GM10266 (cell line): ENCODE results near the gene CIC.
A peak's percentile ranks its signal among the peaks of the same experiment; 100 is the strongest.

ENCODE experiments used
- DNase-seq: peaks from one replicate; pipeline ENCODE4 v3.0.0; 2012; ENCODE audit errors: extremely low spot score
- TF ChIP-seq, protein P1 (sequence below): IDR thresholded peaks from 2 replicates; pipeline ENCODE4 v1.5.1; 2012; ENCODE audit warnings: mild to moderate bottlenecking, low read depth; ENCODE audit not compliant: control insufficient read depth, insufficient read depth; ENCODE audit errors: missing control alignments

CIC gene

DNA sequence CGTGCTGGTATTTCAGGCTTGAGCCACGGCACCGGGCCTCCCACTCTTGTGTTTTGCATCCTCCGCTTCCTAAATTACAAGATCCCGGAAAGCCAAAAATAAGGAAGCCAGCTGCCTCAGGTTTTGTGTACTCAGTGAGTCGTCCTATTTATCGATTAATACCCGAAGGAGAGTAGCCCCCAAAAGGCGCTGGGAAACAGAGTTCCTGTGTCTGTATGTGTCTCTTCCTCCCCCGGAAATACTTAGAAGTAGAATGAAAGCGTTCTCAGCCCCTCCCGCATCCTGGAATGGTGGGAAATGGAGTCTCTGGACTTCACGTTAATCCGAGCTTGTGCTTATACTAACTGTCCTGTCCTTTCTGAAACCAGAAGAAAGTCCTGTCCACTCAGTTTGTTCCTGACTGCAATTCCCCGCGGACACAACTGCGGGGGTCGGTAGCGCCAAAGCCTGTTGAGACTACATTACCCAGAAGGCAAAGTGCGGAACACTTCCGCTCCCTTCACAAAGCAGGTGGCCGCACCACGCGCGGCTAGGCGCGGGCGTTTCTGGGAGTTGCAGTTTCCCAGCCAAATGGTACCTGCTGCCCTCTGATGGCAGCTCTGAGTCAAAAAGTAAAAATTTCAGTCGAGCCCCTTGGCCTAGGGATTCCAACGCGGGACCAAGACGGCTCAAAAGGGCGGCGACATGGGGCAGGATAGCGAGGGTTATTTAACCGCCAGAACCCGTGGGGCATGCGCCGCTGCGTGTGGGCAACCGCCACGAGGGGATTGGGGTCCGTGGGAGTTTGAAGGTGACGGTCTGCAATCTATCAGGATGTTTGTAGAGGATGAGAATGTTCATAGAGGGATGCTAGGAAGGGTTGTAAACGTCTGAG, 24.5 kb upstream of the CIC start:
- TF ChIP-seq, protein P1, sequence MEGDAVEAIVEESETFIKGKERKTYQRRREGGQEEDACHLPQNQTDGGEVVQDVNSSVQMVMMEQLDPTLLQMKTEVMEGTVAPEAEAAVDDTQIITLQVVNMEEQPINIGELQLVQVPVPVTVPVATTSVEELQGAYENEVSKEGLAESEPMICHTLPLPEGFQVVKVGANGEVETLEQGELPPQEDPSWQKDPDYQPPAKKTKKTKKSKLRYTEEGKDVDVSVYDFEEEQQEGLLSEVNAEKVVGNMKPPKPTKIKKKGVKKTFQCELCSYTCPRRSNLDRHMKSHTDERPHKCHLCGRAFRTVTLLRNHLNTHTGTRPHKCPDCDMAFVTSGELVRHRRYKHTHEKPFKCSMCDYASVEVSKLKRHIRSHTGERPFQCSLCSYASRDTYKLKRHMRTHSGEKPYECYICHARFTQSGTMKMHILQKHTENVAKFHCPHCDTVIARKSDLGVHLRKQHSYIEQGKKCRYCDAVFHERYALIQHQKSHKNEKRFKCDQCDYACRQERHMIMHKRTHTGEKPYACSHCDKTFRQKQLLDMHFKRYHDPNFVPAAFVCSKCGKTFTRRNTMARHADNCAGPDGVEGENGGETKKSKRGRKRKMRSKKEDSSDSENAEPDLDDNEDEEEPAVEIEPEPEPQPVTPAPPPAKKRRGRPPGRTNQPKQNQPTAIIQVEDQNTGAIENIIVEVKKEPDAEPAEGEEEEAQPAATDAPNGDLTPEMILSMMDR = peak; percentile 82

DNA sequence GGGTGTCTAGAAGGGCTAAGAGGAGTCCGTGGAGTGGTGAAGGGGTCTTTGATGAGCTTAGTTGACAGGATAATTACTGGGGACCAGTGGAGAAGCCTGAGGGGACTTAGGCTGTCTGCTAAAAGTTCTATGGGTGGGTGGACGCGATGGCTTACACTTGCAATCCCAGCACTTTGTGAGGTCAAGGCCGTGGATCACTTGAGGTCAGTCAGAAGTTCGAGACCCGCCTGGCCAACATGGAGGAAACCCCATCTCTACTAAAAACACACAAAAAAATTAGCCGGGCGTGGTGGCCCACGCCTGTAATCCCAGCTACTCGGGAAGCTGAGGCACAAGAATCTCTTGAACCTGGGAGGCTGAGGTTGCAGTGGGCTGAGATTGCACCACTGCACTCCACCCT, 23.8 kb upstream of the CIC start:
- no peak for DNase-seq

More for the DNA sequence above, 24.5 kb upstream of the CIC start:
- DNase-seq = peak; percentile 90

DNA sequence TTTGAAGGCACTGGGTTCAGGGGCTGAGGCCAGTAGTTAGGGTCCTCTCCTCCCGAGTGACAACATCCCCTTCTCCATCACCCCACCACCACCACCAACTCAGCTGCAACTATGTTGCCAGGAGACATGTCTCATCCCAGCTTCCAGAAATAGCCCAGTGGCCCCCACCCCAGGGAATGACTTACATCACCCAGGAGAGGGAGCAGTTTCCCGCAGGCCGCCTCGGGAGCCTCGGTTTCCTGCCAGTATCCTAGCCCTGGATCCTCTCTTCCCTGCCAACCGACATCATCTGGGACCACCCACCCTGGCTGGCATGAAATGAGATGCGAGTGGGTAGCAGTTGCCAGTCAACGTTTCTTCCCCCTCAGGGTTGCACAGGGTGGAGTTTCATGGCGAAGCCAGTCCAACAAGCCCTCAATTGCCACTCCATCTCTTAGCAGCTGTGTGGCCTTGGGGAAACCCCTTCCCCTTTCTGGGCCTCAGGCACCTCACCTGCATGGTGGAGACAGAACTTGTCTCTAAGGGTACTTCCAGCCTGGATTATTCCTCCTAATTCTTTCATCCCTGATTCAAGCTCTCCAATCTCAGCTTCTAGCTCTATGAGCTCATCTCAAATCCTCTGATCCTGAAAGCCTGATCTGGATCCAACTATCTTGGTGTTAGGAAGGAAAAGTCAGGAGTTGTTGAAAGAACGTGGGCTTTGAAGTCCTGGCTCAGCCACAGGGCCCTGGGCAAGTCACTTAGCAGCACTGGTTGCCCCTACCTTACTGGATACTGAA, 22.7 kb upstream of the CIC start:
- TF ChIP-seq, protein P1 = no peak
- DNase-seq = no peak

More for the DNA sequence above, 23.8 kb upstream of the CIC start:
- TF ChIP-seq, protein P1 = no peak

DNA sequence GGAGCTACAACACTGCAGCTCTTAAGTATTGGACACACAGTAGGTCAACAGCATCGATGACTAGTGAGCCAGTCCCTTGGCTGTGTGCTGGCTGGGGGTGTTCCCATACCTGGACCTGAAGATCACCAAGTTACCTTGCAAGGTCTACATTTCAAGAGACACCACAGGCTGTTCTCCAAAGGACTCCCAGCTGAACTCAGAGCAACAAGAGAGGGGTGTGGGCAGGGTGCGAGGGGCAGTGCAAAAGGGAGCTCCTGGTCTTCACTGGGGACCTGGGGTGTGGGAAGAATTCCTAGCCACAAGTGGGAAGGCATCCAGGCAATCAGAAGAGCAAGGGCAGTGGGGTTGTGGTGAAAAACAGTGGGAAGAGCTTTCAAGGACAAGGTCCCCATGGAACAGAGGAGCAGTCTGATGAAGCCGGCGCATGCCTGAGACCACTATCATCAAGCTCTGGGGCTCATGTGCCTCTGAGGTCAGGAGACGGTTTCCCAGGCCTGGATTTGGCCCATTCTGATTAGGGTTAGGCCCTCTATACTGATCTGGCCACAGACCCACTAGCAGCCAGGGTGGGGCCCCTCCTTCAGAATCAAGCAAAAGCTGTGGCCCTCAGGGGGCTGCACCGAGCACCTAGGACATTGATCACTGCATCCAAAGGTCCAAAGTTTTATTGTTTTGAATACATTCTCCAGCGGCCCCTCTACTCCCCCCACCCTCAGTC, 22.0 kb upstream of the CIC start:
- no peak for DNase-seq
- TF ChIP-seq, protein P1 = no peak

DNA sequence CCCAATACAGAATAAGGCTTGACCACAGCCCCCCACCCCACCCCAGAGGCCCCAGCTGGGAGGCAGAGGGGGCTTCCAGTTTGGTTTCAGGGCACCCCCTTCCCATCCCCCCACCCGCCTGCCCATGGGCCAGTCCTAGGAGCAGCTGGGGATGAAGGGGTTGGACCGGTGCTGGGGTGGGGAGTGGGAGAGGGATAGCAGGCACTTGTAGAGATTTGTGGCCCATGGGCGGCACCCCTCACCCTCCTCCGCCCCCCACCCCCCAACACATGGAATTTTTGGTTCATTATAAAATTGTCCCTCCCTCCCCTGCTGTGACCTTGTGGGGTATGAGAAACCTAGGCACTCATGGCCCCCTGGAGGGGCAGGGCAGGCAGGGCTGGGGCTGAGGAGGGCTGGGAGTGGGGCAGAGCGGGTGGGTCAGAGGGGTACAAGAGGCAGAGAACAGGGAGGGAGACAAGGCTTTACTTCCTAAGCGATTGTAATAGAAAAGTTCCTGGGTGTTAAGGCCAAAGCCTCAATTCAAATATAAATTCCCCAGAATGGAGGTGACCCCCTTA, 21.3 kb upstream of the CIC start:
- TF ChIP-seq, protein P1 = no peak
- DNase-seq = no peak

DNA sequence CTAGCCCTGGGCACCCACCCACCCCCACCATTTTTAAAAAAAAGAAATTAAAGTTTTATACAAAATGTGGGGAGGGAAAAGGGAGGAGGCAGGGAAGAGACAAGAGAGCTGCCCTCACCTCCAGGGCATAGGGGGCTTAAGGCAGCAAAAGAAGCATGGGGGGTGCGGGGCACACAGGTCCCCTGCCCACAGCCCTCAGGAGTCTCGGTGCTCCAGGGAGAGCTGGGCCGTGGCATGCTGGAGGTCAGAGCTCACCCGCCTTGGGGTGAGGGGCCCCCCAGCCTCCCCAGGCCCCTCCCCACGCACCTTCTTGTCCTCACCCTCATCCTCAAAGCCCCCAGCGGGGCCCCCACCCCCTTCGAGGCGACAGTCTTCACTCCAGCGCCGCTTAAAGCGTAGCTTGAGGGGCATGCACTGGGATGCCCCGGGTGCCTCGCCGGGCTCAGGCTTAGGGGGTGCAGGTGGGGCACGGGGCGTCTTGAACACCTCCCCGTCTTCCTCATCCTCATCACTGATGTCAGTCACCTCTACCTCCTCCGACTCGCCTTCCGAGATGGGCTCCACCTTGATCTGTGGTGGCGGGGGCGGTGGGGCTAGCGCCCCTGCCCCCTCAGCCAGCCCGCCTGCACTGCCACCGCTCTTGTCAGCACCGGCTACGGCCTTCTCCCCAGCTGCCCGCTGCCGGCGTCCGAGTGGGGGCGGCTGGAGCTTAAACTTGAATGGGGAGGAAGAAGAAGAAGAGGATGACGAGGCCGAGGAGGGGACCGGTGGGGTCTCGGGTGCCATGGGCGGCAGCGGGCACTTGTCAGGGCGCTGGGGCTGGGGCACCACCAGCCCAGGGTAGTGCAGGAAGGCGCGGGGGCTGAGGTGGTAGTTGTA, 20.5 kb upstream of the CIC start:
- no peak for DNase-seq
- TF ChIP-seq, protein P1 = no peak
